T-helper 2 cell (primary cell): ENCODE data around the gene SNRNP35.
A peak's percentile ranks its signal among the peaks of the same experiment; 100 is the strongest.
"Not testable (repeated sequence)": the region's sequence is repeated elsewhere in the genome, so short reads cannot be mapped to it uniquely, and the experiment has no call there.

ENCODE experiments used
- DNase-seq, 5 experiments: peaks; one replicate each; pipeline versions ENCODE4 v3.0.0 to v3.0.0-alpha.2; 2012 to 2022

SNRNP35 gene

GRCh38 chr12:123449249-123449733, 8.6 kb upstream of the SNRNP35 start:
- no peak for DNase-seq

- no peak for DNase-seq
Observed at GRCh38 chr12:123449856-123450255, 8.1 kb upstream of the SNRNP35 start.

- no peak for DNase-seq
Observed at GRCh38 chr12:123450636-123451035, 7.3 kb upstream of the SNRNP35 start.

- DNase-seq: not testable (repeated sequence)
Observed at GRCh38 chr12:123452276-123452550, 5.7 kb upstream of the SNRNP35 start.

GRCh38 chr12:123453165-123453564, 4.8 kb upstream of the SNRNP35 start:
- peak in 2 of 5 experiments; percentile 36 to 49 for DNase-seq

- DNase-seq: not testable (repeated sequence)
Observed at GRCh38 chr12:123463174-123463573, 5.2 kb downstream of the SNRNP35 start.

GRCh38 chr12:123465084-123465483, 7.1 kb downstream of the SNRNP35 start:
- DNase-seq: no peak

- peak in 1 of 5 experiments; percentile 43 for DNase-seq
Observed at GRCh38 chr12:123468786-123469185, 10.8 kb downstream of the SNRNP35 start.

- no peak for DNase-seq
Observed at GRCh38 chr12:123469978-123470377, 12.0 kb downstream of the SNRNP35 start.

GRCh38 chr12:123471374-123472068, 13.6 kb downstream of the SNRNP35 start:
- no peak for DNase-seq

GRCh38 chr12:123472438-123472849, 14.5 kb downstream of the SNRNP35 start:
- no peak for DNase-seq

- DNase-seq: peak in 1 of 5 experiments; percentile 16
Observed at GRCh38 chr12:123474485-123475245, 16.7 kb downstream of the SNRNP35 start.

GRCh38 chr12:123475246-123475703, 17.3 kb downstream of the SNRNP35 start:
- no peak for DNase-seq

GRCh38 chr12:123478069-123478468, 20.1 kb downstream of the SNRNP35 start:
- DNase-seq: no peak

GRCh38 chr12:123478762-123479161, 20.8 kb downstream of the SNRNP35 start:
- no peak for DNase-seq

- no peak for DNase-seq
Observed at GRCh38 chr12:123479442-123480180, 21.7 kb downstream of the SNRNP35 start.

GRCh38 chr12:123481251-123481650, 23.3 kb downstream of the SNRNP35 start:
- DNase-seq: not testable (repeated sequence)

- DNase-seq: no peak
Observed at GRCh38 chr12:123482876-123483275, 24.9 kb downstream of the SNRNP35 start.

- no peak for DNase-seq
Observed at GRCh38 chr12:123483602-123484248, 25.8 kb downstream of the SNRNP35 start.

GRCh38 chr12:123485756-123486155, 27.8 kb downstream of the SNRNP35 start:
- DNase-seq: no peak

GRCh38 chr12:123487428-123487827, 29.5 kb downstream of the SNRNP35 start:
- DNase-seq: no peak

GRCh38 chr12:123488539-123489230, 30.7 kb downstream of the SNRNP35 start:
- no peak for DNase-seq
